Measurements from ENCODE around the gene CCPG1. TPM values are rescaled to one million over a fixed set of nuclear protein-coding genes. Genes with fewer than 3 reads are reported as not detected.

The CCPG1 gene
- polyA plus RNA-seq, 1 donor (not counting 4 experiments of a cell fraction or from before 2014, with no cell fraction given) = 12.4 TPM

DNA sequence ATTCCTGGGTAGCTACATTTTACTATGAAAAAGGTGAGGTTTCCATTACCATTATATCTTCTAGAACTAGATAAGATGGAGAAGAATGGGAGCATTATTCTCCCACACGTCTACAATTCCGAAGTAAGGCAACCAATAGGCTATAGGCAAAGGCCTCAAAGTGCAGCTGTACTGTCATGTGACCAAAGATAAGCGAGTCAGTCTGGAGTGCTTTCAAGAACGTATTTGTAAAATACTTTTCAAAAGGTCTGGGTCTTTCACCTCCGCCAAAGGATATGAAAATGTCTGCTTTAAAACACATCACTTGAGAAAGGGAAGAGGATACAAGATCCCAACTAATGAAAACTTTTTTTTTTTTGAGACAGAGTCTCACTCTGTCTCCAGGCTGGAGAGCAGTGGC, 9.9 kb downstream of the CCPG1 start:
- DNase-seq (ENCODE audit: low read depth, low spot score) = no peak
- no peaks in the 10 kb centered on the region for H3K4me1 ChIP-seq (ENCODE audit: control insufficient read depth, extremely low read depth, insufficient read depth, low read length)
- no peak overlapping the region for H3K4me3 ChIP-seq (ENCODE audit: control insufficient read depth in 2 of 3, extremely low read depth in 1 of 3, insufficient read depth in 2 of 3, low read depth in 1 of 3, low read length in 3 of 3)
- H3K79me2 ChIP-seq (ENCODE audit: control insufficient read depth, insufficient read depth, low read length) = no peaks in the 10 kb centered on the region
- no peak for FAIRE-seq
- no peak overlapping the region for H3K9ac ChIP-seq (ENCODE audit: control insufficient read depth, extremely low read depth, insufficient read depth, low read length)
- H4K20me1 ChIP-seq (ENCODE audit: control insufficient read depth, extremely low read depth, insufficient read depth, low read length) = no peaks in the 10 kb centered on the region
- H3K36me3 ChIP-seq (ENCODE audit: control insufficient read depth in 2 of 2, extremely low read depth in 1 of 2, insufficient read depth in 2 of 2, low read length in 2 of 2) = no peaks in the 10 kb centered on the region
- no peak overlapping the region for H2AFZ ChIP-seq (ENCODE audit: control insufficient read depth, low read length)
- H3K9me1 ChIP-seq (ENCODE audit: control insufficient read depth, extremely low read depth, insufficient read depth, low read length) = no peaks in the 10 kb centered on the region
- H3K9me3 ChIP-seq (ENCODE audit: control insufficient read depth, low read depth, low read length) = no peaks in the 10 kb centered on the region
- H3K4me2 ChIP-seq (ENCODE audit: control insufficient read depth, extremely low read depth, insufficient read depth, low read depth, low read length) = no peak overlapping the region
- H3K27ac ChIP-seq (ENCODE audit: control insufficient read depth, insufficient read depth, low read length) = no peak overlapping the region
- dilution Hi-C loops (cut with MboI; ENCODE audit: extremely low pct_ligation_motif_present, low sequenced_read_pairs) = no loop called here
- TF ChIP-seq EZH2 (IDR thresholded peaks at IDR 0.05; ENCODE audit: low read length) = no peak
- TF ChIP-seq, protein P1, sequence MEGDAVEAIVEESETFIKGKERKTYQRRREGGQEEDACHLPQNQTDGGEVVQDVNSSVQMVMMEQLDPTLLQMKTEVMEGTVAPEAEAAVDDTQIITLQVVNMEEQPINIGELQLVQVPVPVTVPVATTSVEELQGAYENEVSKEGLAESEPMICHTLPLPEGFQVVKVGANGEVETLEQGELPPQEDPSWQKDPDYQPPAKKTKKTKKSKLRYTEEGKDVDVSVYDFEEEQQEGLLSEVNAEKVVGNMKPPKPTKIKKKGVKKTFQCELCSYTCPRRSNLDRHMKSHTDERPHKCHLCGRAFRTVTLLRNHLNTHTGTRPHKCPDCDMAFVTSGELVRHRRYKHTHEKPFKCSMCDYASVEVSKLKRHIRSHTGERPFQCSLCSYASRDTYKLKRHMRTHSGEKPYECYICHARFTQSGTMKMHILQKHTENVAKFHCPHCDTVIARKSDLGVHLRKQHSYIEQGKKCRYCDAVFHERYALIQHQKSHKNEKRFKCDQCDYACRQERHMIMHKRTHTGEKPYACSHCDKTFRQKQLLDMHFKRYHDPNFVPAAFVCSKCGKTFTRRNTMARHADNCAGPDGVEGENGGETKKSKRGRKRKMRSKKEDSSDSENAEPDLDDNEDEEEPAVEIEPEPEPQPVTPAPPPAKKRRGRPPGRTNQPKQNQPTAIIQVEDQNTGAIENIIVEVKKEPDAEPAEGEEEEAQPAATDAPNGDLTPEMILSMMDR (optimal IDR thresholded peaks at IDR 0.05 in 1 of 3, IDR thresholded peaks at IDR 0.05 in 1 of 3, conservative IDR thresholded peaks at IDR 0.05 in 1 of 3; ENCODE audit: extremely low read depth in 1 of 3, insufficient read depth in 2 of 3, low read length in 3 of 3) = no peak
- H3K27me3 ChIP-seq (ENCODE audit: control insufficient read depth, extremely low read depth, insufficient read depth, low read length) = no peaks in the 10 kb centered on the region

DNA sequence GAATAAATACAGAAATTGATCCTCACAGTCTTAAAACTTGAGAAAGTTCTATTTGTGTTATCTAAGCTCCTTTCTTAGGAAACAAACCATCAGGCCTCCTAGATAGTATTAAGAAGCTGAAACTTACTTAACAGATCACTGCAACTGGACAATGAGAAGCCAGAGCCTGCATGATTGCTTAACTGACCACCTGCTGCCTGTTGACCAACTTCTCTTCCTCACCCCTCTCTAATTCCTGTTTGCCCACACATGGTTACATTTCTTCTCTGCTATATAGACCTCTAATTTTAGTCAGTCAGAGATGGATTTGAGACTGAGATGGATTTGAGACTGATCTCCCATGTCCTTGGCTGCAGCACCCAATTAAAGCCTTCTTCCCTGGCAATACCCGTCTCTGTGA, 13.5 kb downstream of the CCPG1 start:
- no peak overlapping the region for H3K4me2 ChIP-seq (ENCODE audit: control insufficient read depth, extremely low read depth, insufficient read depth, low read depth, low read length)
- FAIRE-seq = no peak
- no peaks in the 10 kb centered on the region for H3K79me2 ChIP-seq (ENCODE audit: control insufficient read depth, insufficient read depth, low read length)
- H3K9me3 ChIP-seq (ENCODE audit: control insufficient read depth, low read depth, low read length) = no peaks in the 10 kb centered on the region
- TF ChIP-seq EZH2 (IDR thresholded peaks at IDR 0.05; ENCODE audit: low read length) = no peak
- TF ChIP-seq, protein P1 (optimal IDR thresholded peaks at IDR 0.05 in 1 of 3, IDR thresholded peaks at IDR 0.05 in 1 of 3, conservative IDR thresholded peaks at IDR 0.05 in 1 of 3; ENCODE audit: extremely low read depth in 1 of 3, insufficient read depth in 2 of 3, low read length in 3 of 3) = no peak
- no peaks in the 10 kb centered on the region for H3K9me1 ChIP-seq (ENCODE audit: control insufficient read depth, extremely low read depth, insufficient read depth, low read length)
- no peak overlapping the region for H3K27ac ChIP-seq (ENCODE audit: control insufficient read depth, insufficient read depth, low read length)
- dilution Hi-C loops (cut with MboI; ENCODE audit: extremely low pct_ligation_motif_present, low sequenced_read_pairs) = no loop called here
- no peaks in the 10 kb centered on the region for H3K36me3 ChIP-seq (ENCODE audit: control insufficient read depth in 2 of 2, extremely low read depth in 1 of 2, insufficient read depth in 2 of 2, low read length in 2 of 2)
- no peak overlapping the region for H3K4me3 ChIP-seq (ENCODE audit: control insufficient read depth in 2 of 3, extremely low read depth in 1 of 3, insufficient read depth in 2 of 3, low read depth in 1 of 3, low read length in 3 of 3)
- H3K27me3 ChIP-seq (ENCODE audit: control insufficient read depth, extremely low read depth, insufficient read depth, low read length) = no peaks in the 10 kb centered on the region
- no peak overlapping the region for H2AFZ ChIP-seq (ENCODE audit: control insufficient read depth, low read length)
- no peak overlapping the region for H3K9ac ChIP-seq (ENCODE audit: control insufficient read depth, extremely low read depth, insufficient read depth, low read length)
- H3K4me1 ChIP-seq (ENCODE audit: control insufficient read depth, extremely low read depth, insufficient read depth, low read length) = no peaks in the 10 kb centered on the region
- no peak for DNase-seq (ENCODE audit: low read depth, low spot score)
- no peaks in the 10 kb centered on the region for H4K20me1 ChIP-seq (ENCODE audit: control insufficient read depth, extremely low read depth, insufficient read depth, low read length)
